Naive thymus-derived CD8-positive, alpha-beta T cell (primary cell): Measurements from ENCODE around the gene APBA2. TPM values are rescaled to one million over a fixed set of nuclear protein-coding genes. Genes with fewer than 3 reads are reported as not detected.
"Not testable (repeated sequence)": the region's sequence is repeated elsewhere in the genome, so short reads cannot be mapped to it uniquely, and the experiment has no call there.

ENCODE experiments used
- ATAC-seq, 2 donors: fragments of 150-1000 bp; cut with Tn5 transposase in 1 of 2; sonication (Bioruptor Pico), chemical (Tn5 transposase) in 1 of 2; 1 replicate in 1 of 2; 2 replicates in 1 of 2; pipeline ENCODE4 v1.10.0; 2021; ENCODE audit warnings: mild to moderate bottlenecking in 2 of 2, moderate library complexity in 2 of 2
- POLR2A ChIA-PET: fragments of 350-600 bp; sonication (Branson Sonifier 250); formaldehyde crosslinking; loops from one replicate; lab custom pipeline; 2021; ENCODE audit warnings: antibody characterized with exemption; lab: Charles Lee
- DNase-seq, 10 donors: peaks; one replicate each; pipeline versions ENCODE4 v3.0.0 to v3.0.0-alpha.2; 2020 to 2022
- H3K27ac Mint-ChIP-seq, 10 donors: one replicate each; pipeline ENCODE4 v1.8.0; 2020 to 2022; ENCODE audit warnings: mild to moderate bottlenecking in 10 of 10, mixed read lengths in 10 of 10, moderate library complexity in 4 of 10, inconsistent platforms in 1 of 10
- H3K27me3 Mint-ChIP-seq, 5 donors: one replicate each; pipeline ENCODE4 v1.8.0; 2021 to 2022; ENCODE audit warnings: mixed read lengths in 5 of 5
- H3K36me3 Mint-ChIP-seq, 3 donors: one replicate each; pipeline ENCODE4 v1.8.0; 2020 to 2022; ENCODE audit warnings: mixed read lengths in 3 of 3, mild to moderate bottlenecking in 2 of 3, inconsistent platforms in 1 of 3
- H3K4me1 Mint-ChIP-seq, 4 donors: one replicate each; pipeline ENCODE4 v1.8.0; 2021 to 2022; ENCODE audit warnings: mixed read lengths in 4 of 4
- H3K4me3 Mint-ChIP-seq, 10 donors: one replicate each; pipeline ENCODE4 v1.8.0; 2020 to 2022; ENCODE audit warnings: mild to moderate bottlenecking in 10 of 10, mixed read lengths in 10 of 10, moderate library complexity in 6 of 10, inconsistent platforms in 1 of 10
- H3K9me3 Mint-ChIP-seq, 9 donors: one replicate each; pipeline ENCODE4 v1.8.0; 2020 to 2022; ENCODE audit warnings: mixed read lengths in 9 of 9, mild to moderate bottlenecking in 3 of 9, inconsistent platforms in 1 of 9, moderate library complexity in 1 of 9
- polyA plus RNA-seq, 3 donors: library from polyadenylated mRNA; unstranded; fragments of 300-500 nt; fragmentation: Illumina TruSeq; gene quantifications; one replicate each; pipeline ENCODE4 v1.2.3, GENCODE V29; 2021
- total RNA-seq, 8 experiments: library from RNA in 2 of 8; stranded (reverse) in 2 of 8; gene quantifications; one replicate each; pipeline ENCODE4 v1.2.3 and lab custom pipeline; 2021 to 2026

APBA2 gene
- total and polyA plus RNA-seq, 5 experiments from 2014 or later, result 75.5 to 216 (median 164) TPM

- H3K4me1 Mint-ChIP-seq, result peaks cover 44 to 95% (median 77%) of the 10 kb centered on the region in 4 donors
- H3K4me3 Mint-ChIP-seq, result peak overlapping the region in 7 of 10 donors; percentile 32 to 57 (median 39)
- POLR2A ChIA-PET, result no interaction called here
- peak; percentile 40 to 42 for ATAC-seq
- peak in 1 of 10 donors; percentile 24 for DNase-seq
- H3K27me3 Mint-ChIP-seq, result no peaks in the 10 kb centered on the region
- H3K36me3 Mint-ChIP-seq, result peaks cover 0 to 12% (median 4%) of the 10 kb centered on the region in 3 donors
- no peaks in the 10 kb centered on the region for H3K9me3 Mint-ChIP-seq
- H3K27ac Mint-ChIP-seq, result peak overlapping the region in 7 of 10 donors; percentile 8 to 79 (median 29)
Observed at GRCh38 chr15:29039466-29040369, 153.9 kb downstream of the APBA2 start.

GRCh38 chr15:29040370-29040751 is 154.6 kb downstream of the APBA2 start:
- Mint-ChIP-seq H3K9me3 (no peaks in the 10 kb centered on the region), H3K36me3 (peaks cover 0 to 7% (median 4%) of the 10 kb centered on the region in 3 donors), H3K4me3 (peak overlapping the region in 4 of 10 donors; percentile 32 to 57 (median 48)), H3K27ac (peak overlapping the region in 4 of 10 donors; percentile 19 to 79 (median 24)), H3K27me3 (no peaks in the 10 kb centered on the region), H3K4me1 (peaks cover 41 to 95% (median 73%) of the 10 kb centered on the region in 4 donors)
- POLR2A ChIA-PET, result no interaction called here
- ATAC-seq, result no peak
- no peak for DNase-seq

- Mint-ChIP-seq H3K4me3 (no peak overlapping the region), H3K9me3 (no peaks in the 10 kb centered on the region), H3K27me3 (no peaks in the 10 kb centered on the region), H3K27ac (peak overlapping the region in 1 of 10 donors; percentile 60), H3K4me1 (peaks cover 38 to 92% (median 74%) of the 10 kb centered on the region in 4 donors), H3K36me3 (peaks cover 0 to 5% (median 0%) of the 10 kb centered on the region in 3 donors)
- no peak for ATAC-seq
- no peak for DNase-seq
- POLR2A ChIA-PET, result no interaction called here
Observed at GRCh38 chr15:29043736-29044502, 158.1 kb downstream of the APBA2 start.

GRCh38 chr15:29044503-29044901 is 158.7 kb downstream of the APBA2 start:
- DNase-seq (no peak), ATAC-seq (no peak)
- H3K27me3 Mint-ChIP-seq, result no peaks in the 10 kb centered on the region
- peak overlapping the region in 3 of 10 donors; percentile 60 to 72 (median 70) for H3K27ac Mint-ChIP-seq
- H3K36me3 Mint-ChIP-seq, result peaks cover 0 to 4% (median under 1%) of the 10 kb centered on the region in 3 donors
- no peaks in the 10 kb centered on the region for H3K9me3 Mint-ChIP-seq
- POLR2A ChIA-PET, result interaction anchor here (0.6 kb wide), 1 partner anchor 9 kb away, joined by 3 read pairs; no protein-coding TSS in a partner anchor
- H3K4me3 Mint-ChIP-seq, result no peak overlapping the region
- H3K4me1 Mint-ChIP-seq, result peaks cover 37 to 91% (median 75%) of the 10 kb centered on the region in 4 donors

- ATAC-seq, DNase-seq, H3K9me3 Mint-ChIP-seq, H3K27me3 Mint-ChIP-seq, POLR2A ChIA-PET, H3K36me3 Mint-ChIP-seq: not testable (repeated sequence)
- Mint-ChIP-seq H3K4me1 (peaks cover 35 to 91% (median 75%) of the 10 kb centered on the region in 4 donors), H3K4me3 (peak overlapping the region in 2 of 10 donors; percentile 7 to 45), H3K27ac (peak overlapping the region in 3 of 10 donors; percentile 7 to 70 (median 27))
Observed at GRCh38 chr15:29045161-29045560, 159.4 kb downstream of the APBA2 start.

- DNase-seq (no peak), ATAC-seq (no peak)
- Mint-ChIP-seq H3K4me1 (peaks cover 36 to 91% (median 75%) of the 10 kb centered on the region in 4 donors), H3K9me3 (no peaks in the 10 kb centered on the region), H3K4me3 (peak overlapping the region in 1 of 10 donors; percentile 7), H3K27me3 (no peaks in the 10 kb centered on the region), H3K27ac (no peak overlapping the region), H3K36me3 (peaks cover 0 to 4% (median 3%) of the 10 kb centered on the region in 3 donors)
- POLR2A ChIA-PET, result no interaction called here
Observed at GRCh38 chr15:29045717-29046116, 159.9 kb downstream of the APBA2 start.

GRCh38 chr15:29046281-29046810 is 160.6 kb downstream of the APBA2 start:
- DNase-seq (no peak), ATAC-seq (no peak)
- Mint-ChIP-seq H3K36me3 (peaks cover 0 to 9% (median 4%) of the 10 kb centered on the region in 3 donors), H3K9me3 (no peaks in the 10 kb centered on the region), H3K27me3 (no peaks in the 10 kb centered on the region), H3K4me3 (peak overlapping the region in 4 of 10 donors; percentile 8 to 33 (median 27)), H3K4me1 (peaks cover 41 to 92% (median 77%) of the 10 kb centered on the region in 4 donors), H3K27ac (peak overlapping the region in 1 of 10 donors; percentile 58)
- POLR2A ChIA-PET, result no interaction called here

- Mint-ChIP-seq H3K27ac (peak overlapping the region in 4 of 10 donors; percentile 54 to 72 (median 65)), H3K4me3 (peak overlapping the region in 2 of 10 donors; percentile 8 to 33), H3K9me3 (no peaks in the 10 kb centered on the region), H3K36me3 (peaks cover 0 to 9% (median 6%) of the 10 kb centered on the region in 3 donors), H3K27me3 (no peaks in the 10 kb centered on the region), H3K4me1 (peaks cover 40 to 94% (median 77%) of the 10 kb centered on the region in 4 donors)
- POLR2A ChIA-PET, result no interaction called here
- ATAC-seq (no peak), DNase-seq (no peak)
Observed at GRCh38 chr15:29046977-29047376, 161.2 kb downstream of the APBA2 start.

- DNase-seq (no peak), ATAC-seq (no peak)
- peaks cover 34 to 94% (median 73%) of the 10 kb centered on the region in 4 donors for H3K4me1 Mint-ChIP-seq
- no peaks in the 10 kb centered on the region for H3K27me3 Mint-ChIP-seq
- POLR2A ChIA-PET, result interaction anchor here (0.6 kb wide), 1 partner anchor 934 kb away, joined by 3 read pairs; no protein-coding TSS in a partner anchor
- H3K9me3 Mint-ChIP-seq, result peaks cover 0 to 2% (median 0%) of the 10 kb centered on the region in 9 donors
- H3K4me3 Mint-ChIP-seq, result peak overlapping the region in 1 of 10 donors; percentile 37
- peaks cover 0 to 12% (median 9%) of the 10 kb centered on the region in 3 donors for H3K36me3 Mint-ChIP-seq
- peak overlapping the region in 1 of 10 donors; percentile 40 for H3K27ac Mint-ChIP-seq
Observed at GRCh38 chr15:29048011-29048410, 162.2 kb downstream of the APBA2 start.

GRCh38 chr15:29050870-29051269 is 165.1 kb downstream of the APBA2 start:
- peaks cover 47 to 94% (median 72%) of the 10 kb centered on the region in 4 donors for H3K4me1 Mint-ChIP-seq

GRCh38 chr15:29051422-29051821 is 165.6 kb downstream of the APBA2 start:
- peaks cover 0 to 2% (median 0%) of the 10 kb centered on the region in 9 donors for H3K9me3 Mint-ChIP-seq
- POLR2A ChIA-PET, result interaction anchor here (1.0 kb wide), 1 partner anchor 31 kb away, joined by 3 read pairs; no protein-coding TSS in a partner anchor
- ATAC-seq, result no peak
- H3K4me1 Mint-ChIP-seq, result peaks cover 48 to 95% (median 71%) of the 10 kb centered on the region in 4 donors
- H3K27ac Mint-ChIP-seq, result peak overlapping the region in 7 of 10 donors; percentile 5 to 82 (median 50)
- no peak overlapping the region for H3K4me3 Mint-ChIP-seq
- no peaks in the 10 kb centered on the region for H3K27me3 Mint-ChIP-seq
- H3K36me3 Mint-ChIP-seq, result peaks cover 0 to 41% (median 14%) of the 10 kb centered on the region in 3 donors
- no peak for DNase-seq

More at GRCh38 chr15:29050870-29051269, 165.1 kb downstream of the APBA2 start:
- Mint-ChIP-seq H3K9me3 (peaks cover 0 to 2% (median 0%) of the 10 kb centered on the region in 9 donors), H3K36me3 (peaks cover 0 to 38% (median 14%) of the 10 kb centered on the region in 3 donors), H3K4me3 (peak overlapping the region in 4 of 10 donors; percentile 7 to 27 (median 20)), H3K27me3 (no peaks in the 10 kb centered on the region), H3K27ac (peak overlapping the region in 9 of 10 donors; percentile 6 to 70 (median 50))
- POLR2A ChIA-PET, result interaction anchor here (1.0 kb wide), 1 partner anchor 31 kb away, joined by 3 read pairs; no protein-coding TSS in a partner anchor
- DNase-seq (peak in 4 of 10 donors; percentile 17 to 36 (median 34)), ATAC-seq (peak; percentile 70 to 85)
